GM19452 (cell line): ENCODE results near the gene RCOR3.

ENCODE experiments used
- ATAC-seq: cut with Tn5 transposase; IDR thresholded peaks from one replicate; pipeline ENCODE4 v1.9.1; 2021; ENCODE audit not compliant: unreplicated experiment

Gene RCOR3

DNA sequence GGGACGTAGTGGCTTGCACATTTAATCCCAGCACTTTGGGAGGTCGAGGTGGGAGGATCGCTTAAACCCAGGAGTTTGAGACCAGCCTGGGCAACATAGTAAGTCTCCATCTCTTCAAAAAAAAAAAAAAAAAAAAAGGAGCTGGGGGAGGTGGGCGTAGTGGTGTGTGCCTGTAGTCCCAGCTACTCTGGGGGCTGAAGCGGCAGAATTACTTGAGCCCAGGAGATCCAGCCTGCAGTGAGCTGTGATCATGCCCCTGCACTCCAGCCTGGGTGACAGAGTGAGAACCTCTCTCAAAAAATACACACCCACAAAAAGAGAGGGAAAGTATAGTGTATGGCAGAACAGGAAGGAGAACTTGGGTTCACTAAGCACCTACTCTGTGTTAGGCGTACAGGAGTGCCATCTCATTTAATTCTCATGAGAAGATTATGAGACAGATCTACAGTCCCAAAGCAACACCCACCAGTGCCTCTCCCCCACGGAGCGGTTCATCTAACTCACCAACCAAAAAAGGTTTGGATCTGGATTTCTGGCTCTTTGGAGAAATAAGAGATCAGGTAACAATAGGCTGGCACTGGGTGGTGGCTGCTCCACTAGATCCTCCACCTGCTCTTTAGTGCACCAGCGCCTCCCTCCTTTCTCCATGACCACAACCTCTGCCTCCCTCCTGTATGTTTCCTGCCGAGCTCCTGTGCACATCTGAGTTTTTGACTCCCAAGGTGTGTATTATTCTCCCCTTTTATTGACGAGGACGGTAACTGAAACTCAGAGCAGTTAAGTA, 66.0 kb downstream of the RCOR3 start:
- ATAC-seq: no peak

DNA sequence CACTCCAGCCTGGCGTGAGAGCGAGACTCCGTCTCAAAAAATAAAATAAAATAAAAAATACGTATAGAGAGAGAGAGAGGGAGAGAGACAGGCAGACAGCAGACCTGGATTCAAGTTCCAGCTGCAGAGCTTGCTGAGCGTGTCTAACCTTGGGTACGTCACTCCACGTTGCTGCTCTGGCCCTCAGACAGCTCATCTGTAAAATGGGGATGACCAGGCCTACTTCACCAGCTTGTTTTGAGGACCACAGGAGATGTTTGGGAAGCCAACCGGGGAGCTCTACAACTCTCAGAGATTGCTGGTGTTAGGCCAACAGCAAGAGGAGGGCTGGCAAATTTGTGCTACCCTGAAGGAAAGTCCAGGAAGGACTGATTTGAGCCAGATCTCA, 67.0 kb downstream of the RCOR3 start:
- ATAC-seq: no peak

- peak; percentile 38 for ATAC-seq
These were observed 67.6 kb downstream of the RCOR3 start, which contains the start of gene TRAF5 for GRCh38 chr1:211326528-211327345. Gene TRAF5 (plus strand): TSS chr1:211326833. CDS start chr1:211353240, 26,407 bp downstream.

DNA sequence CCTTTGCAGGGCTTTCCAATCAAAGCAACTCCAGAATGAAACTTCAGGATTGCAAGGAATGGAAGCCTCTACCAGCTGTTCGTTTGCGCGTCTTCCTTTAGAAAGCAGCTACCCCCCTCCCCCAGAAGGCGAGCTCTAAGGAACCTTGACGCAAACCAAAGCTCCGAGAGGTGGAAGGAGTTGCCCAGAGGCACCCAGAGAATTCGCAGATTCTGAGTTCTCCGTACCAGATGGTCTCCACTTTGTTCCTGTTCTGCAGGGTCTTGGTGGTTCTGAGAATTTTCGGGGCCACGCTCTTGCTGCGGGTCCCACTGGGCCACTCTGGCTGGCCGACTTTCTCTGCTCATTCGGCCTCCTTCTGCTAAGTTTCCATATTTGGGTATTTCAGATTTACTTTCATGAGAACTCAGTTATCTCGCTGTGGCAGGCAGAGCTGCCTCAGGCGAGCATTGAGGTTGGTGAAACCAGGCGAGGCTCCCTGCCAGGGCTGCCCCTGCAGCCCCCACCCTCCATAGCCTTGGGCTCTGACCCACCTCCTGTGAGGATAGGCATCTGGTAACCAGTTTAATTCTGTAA, 68.3 kb downstream of the RCOR3 start:
- ATAC-seq: peak; percentile 33

DNA sequence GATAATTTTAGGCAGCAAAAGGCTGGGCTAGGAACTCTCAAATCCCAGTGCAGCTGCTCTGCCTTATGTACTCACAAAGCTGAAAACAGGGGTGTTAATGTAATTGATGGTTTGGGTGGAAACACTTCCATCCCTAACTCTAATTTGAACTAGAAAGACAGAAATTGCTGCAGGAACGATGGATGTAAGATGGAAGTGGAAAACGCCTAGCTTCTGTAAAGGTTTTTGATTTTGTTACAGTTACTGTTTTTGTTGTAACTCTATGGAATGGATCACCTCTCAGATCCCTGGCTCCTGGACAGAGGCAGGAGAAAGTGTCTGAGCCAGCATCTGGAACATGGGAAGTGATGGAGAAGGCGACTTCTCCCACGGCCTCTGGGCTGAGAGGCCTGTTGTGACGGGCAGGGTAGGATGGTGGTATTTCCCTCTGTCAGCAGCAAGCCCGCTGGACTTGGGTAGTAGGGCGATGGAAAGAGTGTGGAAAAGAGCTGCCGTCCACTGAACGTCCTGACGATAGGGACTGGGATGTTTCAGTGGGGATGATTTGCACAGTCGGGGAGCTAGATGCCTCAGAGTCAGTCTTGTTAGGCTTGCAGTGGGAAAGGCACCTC, 69.0 kb downstream of the RCOR3 start:
- no peak for ATAC-seq

- ATAC-seq: no peak
These were observed 69.8 kb downstream of the RCOR3 start for GRCh38 chr1:211328866-211329475.

- ATAC-seq: peak; percentile 53
These were observed 70.6 kb downstream of the RCOR3 start for GRCh38 chr1:211329764-211330201.

DNA sequence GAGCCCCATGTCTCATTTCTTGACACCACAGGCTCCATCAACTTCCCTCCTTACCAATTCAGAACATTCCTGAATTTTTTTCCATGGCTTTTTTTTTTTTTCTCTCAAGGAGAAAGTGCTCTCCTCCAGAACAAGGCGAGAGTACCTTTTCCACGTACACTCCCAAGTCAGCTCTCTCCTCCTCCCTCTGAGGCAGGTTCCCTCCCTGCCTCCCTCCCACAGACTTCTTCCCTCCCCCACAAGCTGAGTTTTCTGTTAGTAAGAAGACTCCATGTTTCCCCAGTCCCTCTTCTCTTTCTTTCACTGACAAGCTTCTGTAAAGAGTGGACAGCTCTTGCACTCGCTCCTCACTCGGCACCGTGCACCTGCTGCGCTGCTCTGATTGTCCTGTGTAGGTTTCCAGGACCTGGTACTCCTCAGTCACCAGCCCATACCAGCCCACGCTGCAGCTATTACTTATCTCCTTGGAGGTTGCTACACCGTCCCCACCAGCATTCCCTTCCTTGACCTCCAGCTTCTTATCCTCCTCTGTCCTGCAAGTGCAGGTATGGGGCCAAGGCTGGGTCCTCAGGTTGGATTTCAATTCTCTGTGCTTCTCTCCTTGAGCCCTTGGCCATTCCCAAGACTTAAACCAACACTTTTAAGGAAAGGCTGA, 71.2 kb downstream of the RCOR3 start:
- ATAC-seq: no peak

DNA sequence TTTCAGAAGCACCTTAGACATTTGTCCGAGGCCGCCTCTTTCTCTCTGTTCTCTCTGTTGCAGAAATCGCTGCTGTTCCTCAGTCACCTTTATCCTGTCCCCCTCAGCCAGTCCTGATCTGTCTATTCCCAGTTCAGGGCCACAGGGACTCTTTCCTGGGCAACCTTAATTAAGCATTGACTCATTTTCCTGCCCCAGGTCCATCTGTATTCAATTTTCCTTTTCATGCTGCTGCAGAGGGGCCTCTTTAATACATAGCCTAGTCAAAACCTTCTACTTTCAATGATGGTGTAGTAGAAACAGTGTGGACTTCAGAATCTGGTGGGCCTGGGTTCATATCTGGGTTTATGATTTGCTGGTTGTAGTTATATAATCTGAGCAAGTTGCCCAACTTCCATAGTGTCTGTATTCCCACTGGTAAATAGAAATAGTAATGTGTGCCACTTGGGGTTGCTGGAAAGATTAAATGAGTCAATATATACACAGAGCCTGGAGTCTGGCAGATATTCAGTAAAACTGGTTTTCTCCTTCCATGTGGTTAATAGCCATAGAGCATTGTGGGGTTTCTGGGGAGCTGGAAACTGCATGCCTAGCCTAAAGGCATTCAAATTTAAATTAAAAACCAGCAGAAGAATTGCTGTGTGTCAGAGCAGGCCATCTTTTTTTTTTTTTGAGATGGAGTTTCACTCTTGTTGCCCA, 72.0 kb downstream of the RCOR3 start:
- no peak for ATAC-seq

DNA sequence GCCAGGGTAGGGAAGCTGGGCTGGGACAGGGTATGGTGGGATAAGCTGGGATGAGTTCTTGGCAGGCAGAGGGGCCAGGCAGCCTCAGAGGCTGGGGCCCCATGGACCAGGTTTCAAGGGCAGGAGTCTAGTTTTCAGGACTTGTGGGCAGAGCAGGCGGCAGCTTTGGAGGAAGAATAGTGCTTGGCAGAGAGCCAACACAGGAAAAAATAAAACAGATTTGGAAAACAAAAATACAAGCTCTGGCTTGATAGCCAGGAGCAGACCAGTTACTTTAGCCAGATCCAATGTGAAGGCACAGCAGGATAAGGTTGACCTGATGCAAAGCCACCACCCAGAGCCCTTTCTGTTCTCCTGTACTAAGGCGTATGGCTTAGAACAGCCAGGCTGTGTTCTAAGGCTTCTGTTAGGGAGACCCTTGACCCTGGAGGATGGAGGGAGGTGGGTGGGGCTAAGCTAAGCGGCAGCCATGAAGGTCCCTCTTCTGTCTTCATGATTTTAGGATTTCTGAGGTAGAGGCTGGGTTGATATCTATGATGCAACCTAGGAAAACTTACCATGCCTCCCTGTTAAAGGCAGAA, 73.0 kb downstream of the RCOR3 start:
- no peak for ATAC-seq

- no peak for ATAC-seq
These were observed 73.7 kb downstream of the RCOR3 start for GRCh38 chr1:211332830-211333229.

DNA sequence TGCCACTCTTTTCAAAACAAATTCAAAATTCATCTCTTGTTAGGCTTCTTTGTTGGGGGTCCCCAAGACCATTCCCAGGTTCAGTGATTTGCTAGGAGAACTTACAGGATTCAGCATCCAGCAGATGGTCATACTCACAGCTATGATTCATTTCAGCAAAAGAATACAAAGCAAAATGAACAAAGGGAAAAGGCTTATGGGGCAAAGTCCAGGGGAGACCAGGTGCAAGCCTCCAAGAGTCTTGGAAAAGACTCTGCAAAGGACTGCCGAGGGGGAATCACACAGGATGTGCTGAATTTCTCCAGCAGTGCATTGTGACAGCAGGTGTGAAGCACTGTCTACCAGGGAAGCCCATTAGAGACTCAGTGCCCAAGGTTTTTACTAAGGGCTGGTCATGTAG, 74.7 kb downstream of the RCOR3 start:
- no peak for ATAC-seq

DNA sequence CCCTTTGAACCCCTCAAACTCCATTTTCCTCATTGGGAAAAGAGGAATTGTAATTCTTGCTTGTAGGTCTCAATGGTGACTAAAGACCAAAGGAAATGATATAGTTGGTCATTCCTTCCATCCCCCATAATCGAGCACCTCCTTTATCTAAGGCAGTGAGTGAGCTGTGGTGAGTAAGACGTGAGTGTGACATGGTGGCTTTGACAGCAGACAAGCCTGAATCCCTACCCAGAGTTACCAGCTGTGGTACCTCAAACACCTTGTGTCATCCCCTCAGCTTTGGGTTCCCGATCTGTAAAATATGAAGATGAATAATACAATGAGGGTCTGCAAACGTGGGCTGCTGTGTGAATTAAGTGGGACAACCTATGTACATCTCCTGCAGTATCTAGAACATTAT, 75.8 kb downstream of the RCOR3 start:
- no peak for ATAC-seq

- peak; percentile 93 for ATAC-seq
These were observed 76.5 kb downstream of the RCOR3 start for GRCh38 chr1:211335522-211336157.

- ATAC-seq: peak; percentile 13
These were observed 77.0 kb downstream of the RCOR3 start for GRCh38 chr1:211336161-211336560.

- ATAC-seq: no peak
These were observed 77.6 kb downstream of the RCOR3 start for GRCh38 chr1:211336775-211337174.

DNA sequence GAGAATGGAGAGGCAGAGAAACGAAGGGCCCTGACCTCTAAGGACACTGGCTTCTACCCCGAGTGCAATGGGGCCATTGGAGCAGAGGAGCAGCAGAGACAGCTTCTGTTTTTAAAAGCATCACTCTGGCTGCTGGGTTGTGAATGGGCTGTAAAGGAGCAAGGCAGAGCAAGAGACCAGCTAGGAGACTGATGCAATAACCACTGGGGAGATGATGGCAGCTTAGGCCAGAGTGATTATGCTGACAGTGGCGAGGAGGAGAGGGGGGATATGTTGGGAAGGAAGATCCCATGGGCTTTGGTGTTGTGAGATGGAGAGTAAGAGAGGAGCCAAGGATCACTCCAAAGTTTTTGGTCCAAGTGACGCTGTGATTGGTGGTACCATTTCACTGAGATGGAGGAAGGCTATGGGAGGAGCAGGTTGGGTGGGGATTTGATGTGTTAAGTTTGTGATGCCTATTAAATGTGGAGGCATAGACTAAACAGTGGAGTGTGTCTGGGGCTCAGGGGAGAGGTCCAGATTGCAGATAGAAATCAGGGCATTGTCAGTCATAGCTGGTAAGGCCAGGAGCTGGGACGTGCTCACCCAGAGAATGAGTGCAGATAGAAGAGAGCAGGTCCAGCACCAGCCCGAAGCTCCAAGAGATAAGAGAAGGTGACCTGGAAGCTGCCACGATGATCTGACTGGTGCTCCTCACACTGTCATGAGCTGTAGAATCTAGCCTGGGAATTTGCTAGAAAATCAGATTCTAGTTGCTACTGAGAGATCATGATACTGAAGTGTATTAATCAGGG, 78.5 kb downstream of the RCOR3 start:
- no peak for ATAC-seq

DNA sequence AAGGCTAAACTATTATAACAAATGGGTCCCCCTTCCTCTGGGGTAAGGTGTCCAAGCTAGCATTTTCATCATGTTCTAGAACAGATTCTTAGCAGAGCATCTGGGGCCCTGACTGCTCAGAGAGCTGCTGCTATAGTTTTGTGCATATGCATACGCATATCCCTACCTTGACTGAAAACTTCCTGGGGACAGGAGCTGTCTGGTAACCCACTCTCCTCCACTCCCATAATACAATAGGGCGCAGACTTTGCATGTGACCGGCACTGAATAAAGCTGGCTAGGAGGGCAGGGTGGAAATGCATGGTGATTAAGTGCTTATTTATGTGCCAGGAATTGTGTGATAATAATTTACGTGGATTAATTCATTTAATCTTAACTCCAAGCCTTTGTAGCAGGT, 79.1 kb downstream of the RCOR3 start:
- no peak for ATAC-seq
